Prostate gland (tissue), 2 donors: ENCODE data around the gene CPLANE2. TPM values are rescaled to one million over a fixed set of nuclear protein-coding genes. Genes with fewer than 3 reads are reported as not detected.

ENCODE experiments used
- DNase-seq: peaks from one replicate; pipeline ENCODE4 v3.0.0-alpha.2; 2019; ENCODE audit warnings: low spot score
- H3K27ac ChIP-seq, 2 donors: fragments of 200-600 bp; sonication (generic); 2 replicates each; pipeline ENCODE4 v1.5.1; 2017 to 2019
- H3K27me3 ChIP-seq: fragments of 200-600 bp; sonication (generic); replicated peaks from 2 replicates; pipeline ENCODE4 v1.5.1; 2019; ENCODE audit not compliant: insufficient read depth
- H3K36me3 ChIP-seq, 2 donors: fragments of 200-600 bp; sonication (generic); 1 replicate in 1 of 2; 2 replicates in 1 of 2; pipeline versions ENCODE4 v1.5.1 to v1.8.1; 2017 to 2019
- H3K4me1 ChIP-seq: fragments of 200-600 bp; sonication (generic); replicated peaks from 2 replicates; pipeline ENCODE4 v1.5.1; 2019
- H3K4me3 ChIP-seq, 2 donors: fragments of 200-600 bp; sonication (generic); 2 replicates each; pipeline ENCODE4 v1.5.1; 2017 to 2019
- H3K9me3 ChIP-seq: fragments of 200-600 bp; sonication (generic); 2 replicates; pipeline ENCODE4 v1.5.1; 2017
- CTCF ChIP-seq, 4 experiments: fragments of 200-600 bp in 2 of 4; fragments of 450-650 bp in 2 of 4; sonication (generic) in 2 of 4; IDR thresholded peaks; 1 replicate in 3 of 4; 2 replicates in 1 of 4; pipeline ENCODE4 v1.5.1; 2016 to 2019; ENCODE audit warnings: antibody characterized with exemption in 4 of 4, mild to moderate bottlenecking in 2 of 4, moderate library complexity in 2 of 4
- POLR2A ChIP-seq: fragments of 450-650 bp; IDR thresholded peaks from one replicate; pipeline ENCODE4 v1.6.1; 2016; ENCODE audit warnings: antibody characterized with exemption, mild to moderate bottlenecking
- POLR2AphosphoS5 ChIP-seq: sonication (generic); formaldehyde crosslinking; IDR thresholded peaks from one replicate; pipeline ENCODE4 v1.6.1; 2017; ENCODE audit warnings: antibody characterized with exemption
- WGBS: methylation state at CpG from one replicate; pipeline ENCODE4 v1.1.5; 2018; 5-methylcytosine and 5-hydroxymethylcytosine counted together
- intact Hi-C: fragments of 100-400 bp; cut with DNase I; formaldehyde crosslinking; loops from one replicate; pipeline ENCODE4 v1.14.2; 2022
- total RNA-seq, 2 donors: library from RNA; depleted of rRNA; stranded (reverse); fragments of >200 nt; gene quantifications; one replicate each; pipeline ENCODE4 v1.1.0, GENCODE V29; 2016

The CPLANE2 gene
- total RNA-seq, 2 donors from 2014 or later: 5.5 to 12.9 TPM

GRCh38 chr1:16189921-16190621 is 46.9 kb downstream of the CPLANE2 start:
- H3K4me3 ChIP-seq: no peak overlapping the region
- H3K36me3 ChIP-seq: no peaks in the 10 kb centered on the region
- H3K4me1 ChIP-seq: no peaks in the 10 kb centered on the region
- no peak for TF ChIP-seq POLR2AphosphoS5
- no peak for TF ChIP-seq CTCF (IDR thresholded peaks at IDR 0.05)
- TF ChIP-seq POLR2A: no peak
- no peak for DNase-seq
- no peaks in the 10 kb centered on the region for H3K9me3 ChIP-seq
- WGBS: 49% methylated on average over 9 of the region's 9 CpGs
- intact Hi-C loops: loop anchor here (5.0 kb wide), 1 partner anchor 52 kb away; no protein-coding TSS in a partner anchor
- no peak overlapping the region for H3K27ac ChIP-seq
- no peaks in the 10 kb centered on the region for H3K27me3 ChIP-seq

- no peak for TF ChIP-seq POLR2A
- H3K4me1 ChIP-seq: no peaks in the 10 kb centered on the region
- H3K4me3 ChIP-seq: no peak overlapping the region
- no peak for DNase-seq
- H3K27ac ChIP-seq: no peak overlapping the region
- H3K36me3 ChIP-seq: no peaks in the 10 kb centered on the region
- 48% methylated on average over 6 of the region's 6 CpGs for WGBS
- H3K27me3 ChIP-seq: no peaks in the 10 kb centered on the region
- no peaks in the 10 kb centered on the region for H3K9me3 ChIP-seq
- intact Hi-C loops: loop anchor here (5.0 kb wide), 1 partner anchor 53 kb away; no protein-coding TSS in a partner anchor
Observed at GRCh38 chr1:16189003-16189402, 48.0 kb downstream of the CPLANE2 start.

- Histone ChIP-seq H3K36me3 (no peaks in the 10 kb centered on the region), H3K27ac (no peak overlapping the region), H3K27me3 (no peaks in the 10 kb centered on the region), H3K4me3 (no peak overlapping the region), H3K4me1 (no peaks in the 10 kb centered on the region), H3K9me3 (no peaks in the 10 kb centered on the region)
- TF ChIP-seq CTCF (IDR thresholded peaks at IDR 0.05) (peak; percentile 98), POLR2A (no peak), POLR2AphosphoS5 (peak; percentile 36)
- intact Hi-C loops: loop anchor here (1.0 to 5.0 kb wide), 2 partner anchors 54 to 109 kb away; no protein-coding TSS in a partner anchor
- peak; percentile 59 for DNase-seq
- WGBS: 18% methylated on average over 15 of the region's 15 CpGs
Observed at GRCh38 chr1:16187748-16188401, 49.1 kb downstream of the CPLANE2 start.

- intact Hi-C loops: loop anchor here (1.0 to 5.0 kb wide), 2 partner anchors 56 to 107 kb away; no protein-coding TSS in a partner anchor
- WGBS: 60% methylated on average over 9 of the region's 9 CpGs
Observed at GRCh38 chr1:16186655-16187235, 50.2 kb downstream of the CPLANE2 start.

More at GRCh38 chr1:16186655-16187235, 50.2 kb downstream of the CPLANE2 start:
- no peak for DNase-seq
- TF ChIP-seq CTCF (IDR thresholded peaks at IDR 0.05) (no peak), POLR2AphosphoS5 (no peak), POLR2A (no peak)
- Histone ChIP-seq H3K4me1 (peaks cover 6% of the 10 kb centered on the region), H3K27me3 (no peaks in the 10 kb centered on the region), H3K9me3 (no peaks in the 10 kb centered on the region), H3K4me3 (no peak overlapping the region), H3K27ac (no peak overlapping the region), H3K36me3 (no peaks in the 10 kb centered on the region)
